HFFc6 (cell line): Measurements from ENCODE around the gene OSBPL10. TPM values are rescaled to one million over a fixed set of nuclear protein-coding genes. Genes with fewer than 3 reads are reported as not detected.

Source experiments
- DNase-seq: peaks from one replicate; pipeline ENCODE4 v3.0.0-alpha.2; 2018
- H3K27ac Mint-ChIP-seq: 2 replicates; pipeline ENCODE4 v1.8.0; 2020; ENCODE audit warnings: mild to moderate bottlenecking, mixed read lengths
- H3K27me3 Mint-ChIP-seq: 2 replicates; pipeline ENCODE4 v1.8.0; 2021; ENCODE audit warnings: mild to moderate bottlenecking, moderate library complexity, mixed read lengths; ENCODE audit not compliant: insufficient read depth
- H3K36me3 Mint-ChIP-seq: 2 replicates; pipeline ENCODE4 v1.8.0; 2021; ENCODE audit warnings: low read depth, mixed read lengths
- H3K4me1 Mint-ChIP-seq: 2 replicates; pipeline ENCODE4 v1.8.0; 2020; ENCODE audit warnings: low read depth, mixed read lengths
- H3K4me3 Mint-ChIP-seq: 2 replicates; pipeline ENCODE4 v1.8.0; 2020; ENCODE audit warnings: mild to moderate bottlenecking, moderate library complexity, mixed read lengths
- H3K9me3 Mint-ChIP-seq: 2 replicates; pipeline ENCODE4 v1.8.0; 2020; ENCODE audit warnings: mild to moderate bottlenecking, mixed read lengths
- total RNA-seq, 6 experiments: library from RNA; stranded (reverse); fragmentation: NEBNext Ultra II Directional; extraction: Animal tissue kit (Norgen Biotek cat#: 25700); gene quantifications; 2 replicates in 1 of 6; 3 replicates in 5 of 6; pipeline ENCODE4 v1.2.3, GENCODE V29; 2021
- TF ChIP-seq, protein P1 (sequence below): fragments of 200-600 bp; sonication (generic); IDR thresholded peaks from 2 replicates; pipeline ENCODE4 v1.5.0; 2021; ENCODE audit warnings: antibody characterized with exemption, mild to moderate bottlenecking

Gene OSBPL10
- total RNA-seq, 6 experiments from 2014 or later = 7.3 to 8.9 (median 8.6) TPM

DNA sequence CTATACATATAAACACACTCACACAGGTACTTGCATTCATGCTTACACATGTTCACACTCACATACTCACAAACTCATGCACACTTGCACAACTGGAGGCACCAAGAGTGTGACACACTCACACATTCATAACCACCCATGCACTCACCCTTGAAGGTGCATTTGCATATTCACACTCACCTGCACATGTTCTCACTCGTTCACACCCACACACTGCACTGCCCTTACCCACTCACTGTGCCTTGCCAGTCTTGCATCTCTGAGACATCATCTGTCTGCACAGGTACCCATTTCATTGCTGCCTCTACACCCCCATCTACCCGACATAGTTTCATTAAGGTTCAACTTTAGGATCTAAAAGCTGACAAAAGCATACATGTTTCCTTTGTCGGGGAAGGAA is 95.8 kb downstream of the OSBPL10 start:
- H3K9me3 Mint-ChIP-seq = no peaks in the 10 kb centered on the region
- H3K27me3 Mint-ChIP-seq = peaks cover 3% of the 10 kb centered on the region; the same call in 1 of the 2 replicates
- DNase-seq = no peak
- no peaks in the 10 kb centered on the region for H3K4me1 Mint-ChIP-seq
- no peak overlapping the region for H3K27ac Mint-ChIP-seq
- TF ChIP-seq, protein P1, sequence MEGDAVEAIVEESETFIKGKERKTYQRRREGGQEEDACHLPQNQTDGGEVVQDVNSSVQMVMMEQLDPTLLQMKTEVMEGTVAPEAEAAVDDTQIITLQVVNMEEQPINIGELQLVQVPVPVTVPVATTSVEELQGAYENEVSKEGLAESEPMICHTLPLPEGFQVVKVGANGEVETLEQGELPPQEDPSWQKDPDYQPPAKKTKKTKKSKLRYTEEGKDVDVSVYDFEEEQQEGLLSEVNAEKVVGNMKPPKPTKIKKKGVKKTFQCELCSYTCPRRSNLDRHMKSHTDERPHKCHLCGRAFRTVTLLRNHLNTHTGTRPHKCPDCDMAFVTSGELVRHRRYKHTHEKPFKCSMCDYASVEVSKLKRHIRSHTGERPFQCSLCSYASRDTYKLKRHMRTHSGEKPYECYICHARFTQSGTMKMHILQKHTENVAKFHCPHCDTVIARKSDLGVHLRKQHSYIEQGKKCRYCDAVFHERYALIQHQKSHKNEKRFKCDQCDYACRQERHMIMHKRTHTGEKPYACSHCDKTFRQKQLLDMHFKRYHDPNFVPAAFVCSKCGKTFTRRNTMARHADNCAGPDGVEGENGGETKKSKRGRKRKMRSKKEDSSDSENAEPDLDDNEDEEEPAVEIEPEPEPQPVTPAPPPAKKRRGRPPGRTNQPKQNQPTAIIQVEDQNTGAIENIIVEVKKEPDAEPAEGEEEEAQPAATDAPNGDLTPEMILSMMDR = no peak
- 0 out of 2 replicates have a peak, but pooled peaks cover 4% of the 10 kb centered on the region for H3K36me3 Mint-ChIP-seq
- H3K4me3 Mint-ChIP-seq = no peak overlapping the region

DNA sequence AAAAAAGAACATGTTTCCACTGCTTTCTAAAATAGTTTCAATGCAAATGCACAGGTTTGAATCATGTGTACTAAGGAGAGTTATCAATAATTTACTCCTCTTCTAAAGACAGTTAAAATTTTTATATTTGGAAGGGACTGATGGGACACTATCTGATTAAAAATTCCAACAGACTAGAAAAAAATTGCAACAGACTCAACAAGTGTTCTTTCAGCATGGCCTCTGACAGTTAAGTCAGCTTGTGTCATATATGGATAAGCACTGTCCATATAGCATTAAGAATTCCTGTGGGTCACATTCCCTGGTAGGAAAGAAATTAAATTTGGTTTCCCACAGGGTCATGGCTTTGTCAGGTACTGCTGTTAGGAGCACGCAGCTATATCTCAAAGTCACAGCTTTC is 96.8 kb downstream of the OSBPL10 start:
- H3K4me3 Mint-ChIP-seq = no peak overlapping the region
- no peaks in the 10 kb centered on the region for H3K4me1 Mint-ChIP-seq
- no peaks in the 10 kb centered on the region for H3K9me3 Mint-ChIP-seq
- H3K27ac Mint-ChIP-seq = no peak overlapping the region
- H3K36me3 Mint-ChIP-seq = 0 out of 2 replicates have a peak, but pooled peaks cover 4% of the 10 kb centered on the region
- H3K27me3 Mint-ChIP-seq = peaks cover under 1% of the 10 kb centered on the region; the same call in 1 of the 2 replicates
- DNase-seq = no peak
- TF ChIP-seq, protein P1 = no peak

DNA sequence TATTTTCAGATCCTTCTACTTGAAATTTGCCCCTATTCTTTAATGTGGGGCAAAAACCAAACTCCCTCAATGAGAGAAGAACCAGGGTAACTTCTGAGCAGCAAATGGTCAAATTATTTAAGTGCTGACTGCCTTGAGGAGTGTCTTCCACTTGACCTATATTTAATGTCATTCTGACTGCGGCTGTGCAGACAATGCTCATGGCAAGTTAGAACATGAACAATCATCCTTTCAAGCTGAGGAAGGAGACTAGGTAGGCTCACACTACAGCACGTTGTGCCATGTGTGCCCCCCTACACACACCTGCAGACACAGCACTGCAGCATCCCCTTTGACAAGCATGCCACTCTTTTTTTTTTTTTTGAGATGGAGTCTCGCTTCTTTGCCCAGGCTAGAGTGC is 98.2 kb downstream of the OSBPL10 start:
- H3K9me3 Mint-ChIP-seq = no peaks in the 10 kb centered on the region
- TF ChIP-seq, protein P1 = no peak
- 0 out of 2 replicates have a peak, but pooled peaks cover 4% of the 10 kb centered on the region for H3K36me3 Mint-ChIP-seq

DNA sequence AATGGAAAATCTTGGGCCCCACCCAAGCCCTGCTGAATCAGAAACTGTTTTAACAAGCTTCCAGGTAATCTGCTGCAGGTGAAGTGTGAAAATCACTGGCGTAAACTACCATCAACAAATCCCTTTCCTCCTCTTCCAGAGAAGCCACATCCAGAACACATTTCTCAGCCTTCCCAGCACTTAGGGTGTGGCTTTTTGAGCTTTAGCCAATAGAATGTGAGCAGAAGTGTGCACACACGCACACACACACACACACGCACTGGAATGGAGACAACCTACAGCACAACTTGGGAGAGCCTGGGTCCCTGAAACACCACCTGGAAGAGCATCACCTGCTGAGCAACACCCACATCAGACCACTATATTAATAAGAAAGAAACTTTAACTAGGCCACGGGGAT is 98.6 kb downstream of the OSBPL10 start:
- Mint-ChIP-seq H3K27ac (no peak overlapping the region), H3K9me3 (no peaks in the 10 kb centered on the region), H3K4me1 (no peaks in the 10 kb centered on the region), H3K36me3 (0 out of 2 replicates have a peak, but pooled peaks cover 4% of the 10 kb centered on the region), H3K27me3 (no peaks in the 10 kb centered on the region), H3K4me3 (no peak overlapping the region)
- no peak for DNase-seq
- TF ChIP-seq, protein P1 = no peak

More for the DNA sequence above, 98.2 kb downstream of the OSBPL10 start:
- no peak for DNase-seq
- Mint-ChIP-seq H3K27me3 (no peaks in the 10 kb centered on the region), H3K4me3 (no peak overlapping the region), H3K4me1 (no peaks in the 10 kb centered on the region), H3K27ac (no peak overlapping the region)

DNA sequence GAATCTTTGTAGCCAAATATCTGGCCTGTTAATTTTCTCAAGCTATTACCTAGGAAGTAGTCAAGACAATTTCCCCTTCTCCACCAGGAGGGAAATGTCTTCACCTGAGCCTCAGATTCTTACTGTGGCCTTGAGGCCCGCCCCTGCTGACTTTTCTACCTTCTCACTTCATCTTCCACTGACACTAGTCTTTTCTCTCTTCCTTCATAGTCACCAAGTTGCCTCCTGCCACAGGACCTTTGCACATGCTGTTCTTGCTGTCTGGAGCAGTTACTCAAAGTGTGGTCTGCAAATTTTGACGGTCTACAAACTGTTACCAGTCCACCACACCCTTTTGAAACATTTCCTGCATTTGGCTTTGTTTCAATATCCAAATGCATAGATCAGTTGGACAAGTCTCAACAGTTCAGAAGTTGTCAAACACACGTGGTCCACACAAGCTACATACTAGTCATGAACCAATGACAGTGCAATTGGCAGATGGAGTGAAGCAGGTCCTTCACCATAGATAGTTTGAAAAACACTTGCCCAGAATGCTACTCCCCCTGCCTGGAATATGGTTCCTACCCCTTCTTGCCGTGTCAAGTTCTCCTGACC is 100.5 kb downstream of the OSBPL10 start:
- Mint-ChIP-seq H3K4me3 (no peak overlapping the region), H3K36me3 (0 out of 2 replicates have a peak, but pooled peaks cover 4% of the 10 kb centered on the region), H3K27me3 (no peaks in the 10 kb centered on the region), H3K9me3 (no peaks in the 10 kb centered on the region), H3K27ac (no peak overlapping the region), H3K4me1 (peaks cover 8% of the 10 kb centered on the region)
- DNase-seq = no peak
- TF ChIP-seq, protein P1 = no peak
